VCaP (cell line): ENCODE results near the gene RELCH.

Experiments
- H3K27ac ChIP-seq: fragments of 450-650 bp; 2 replicates; pipeline ENCODE4 v1.5.1; 2017
- CTCF ChIP-seq: fragments of 450-650 bp; conservative IDR thresholded peaks from 2 replicates; pipeline ENCODE4 v1.5.1; 2017; ENCODE audit warnings: mild to moderate bottlenecking, moderate library complexity

RELCH gene

DNA sequence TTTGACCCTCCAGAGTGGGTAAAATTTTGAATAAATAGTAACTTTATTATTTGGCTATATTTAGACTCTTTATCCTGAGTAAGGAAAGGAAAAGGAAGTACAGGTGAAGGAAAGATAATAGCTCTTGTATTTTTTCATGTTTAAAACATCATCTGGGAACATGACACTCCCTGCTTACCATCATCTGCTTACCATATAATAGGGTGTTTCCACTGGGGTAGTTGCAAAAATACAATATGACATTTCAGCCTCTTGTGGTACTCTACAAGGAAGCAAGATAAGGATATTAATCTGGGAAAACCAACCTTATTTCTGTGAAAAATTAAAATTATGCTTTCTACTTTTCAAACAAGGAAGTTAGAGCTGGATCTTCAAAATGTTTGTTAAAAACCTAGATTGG lies 9.9 kb downstream of the RELCH start:
- H3K27ac ChIP-seq, result no peak overlapping the region
- no peak for TF ChIP-seq CTCF

- TF ChIP-seq CTCF, result no peak
Observed at GRCh38 chr18:62198259-62198658, 11.2 kb downstream of the RELCH start.

DNA sequence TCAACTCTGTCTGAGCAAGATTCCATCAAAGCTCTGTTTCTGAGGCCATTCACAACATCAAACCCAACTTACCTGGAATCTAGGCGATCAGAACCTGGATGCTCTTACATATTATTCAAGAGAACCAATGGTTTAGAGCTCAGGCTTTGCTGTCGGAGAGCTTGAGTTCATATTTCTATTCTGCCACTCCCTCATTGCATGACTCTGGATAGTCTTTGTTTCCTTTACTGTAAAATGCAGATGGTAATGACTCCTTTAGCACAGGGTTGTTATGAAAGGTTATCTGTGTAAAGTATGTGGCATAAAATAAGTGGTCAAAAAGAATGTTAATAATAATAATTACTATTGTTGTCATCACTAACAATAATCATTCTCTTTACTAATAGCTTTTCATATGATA lies 12.6 kb downstream of the RELCH start:
- no peak overlapping the region for H3K27ac ChIP-seq
- TF ChIP-seq CTCF, result no peak

More at GRCh38 chr18:62198259-62198658, 11.2 kb downstream of the RELCH start:
- H3K27ac ChIP-seq, result no peak overlapping the region

DNA sequence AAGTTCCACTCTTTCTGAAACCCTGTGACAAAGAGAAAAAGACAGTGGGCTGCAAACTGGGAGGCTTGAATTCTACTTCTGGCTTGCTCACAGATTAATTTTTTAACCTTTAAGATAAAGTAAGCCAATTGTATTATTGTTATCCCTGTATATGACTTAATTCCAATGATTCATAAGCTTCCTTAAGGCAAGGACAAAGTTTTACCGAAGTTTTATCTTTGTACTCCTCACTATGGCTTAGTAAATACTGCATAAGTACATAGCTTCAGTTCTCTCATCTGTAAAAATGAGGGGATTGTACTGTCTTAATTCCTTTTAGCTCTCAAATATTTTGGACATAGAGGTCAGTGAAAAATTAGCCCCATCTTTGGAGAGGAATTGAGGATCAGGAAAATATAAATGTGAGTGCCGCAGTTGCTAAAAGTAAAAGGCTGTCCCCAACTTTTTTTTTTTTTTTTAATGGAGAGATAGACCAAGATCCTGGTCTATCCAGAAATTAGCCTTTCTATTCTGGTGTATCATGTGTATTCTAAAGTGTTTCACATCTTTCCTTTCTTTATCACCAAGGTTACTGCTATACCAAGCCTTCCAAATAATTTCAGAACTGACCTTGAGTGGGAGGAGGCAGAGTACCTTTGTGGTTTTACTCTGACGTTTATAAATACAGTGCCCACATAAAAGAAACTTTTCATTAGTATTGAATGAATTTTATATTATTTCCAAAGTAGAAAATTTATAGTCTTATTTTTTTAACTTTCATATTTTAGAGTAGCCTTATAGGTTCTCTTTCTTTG lies 13.3 kb downstream of the RELCH start:
- no peak for TF ChIP-seq CTCF
- peak overlapping the region; percentile 74 for H3K27ac ChIP-seq

DNA sequence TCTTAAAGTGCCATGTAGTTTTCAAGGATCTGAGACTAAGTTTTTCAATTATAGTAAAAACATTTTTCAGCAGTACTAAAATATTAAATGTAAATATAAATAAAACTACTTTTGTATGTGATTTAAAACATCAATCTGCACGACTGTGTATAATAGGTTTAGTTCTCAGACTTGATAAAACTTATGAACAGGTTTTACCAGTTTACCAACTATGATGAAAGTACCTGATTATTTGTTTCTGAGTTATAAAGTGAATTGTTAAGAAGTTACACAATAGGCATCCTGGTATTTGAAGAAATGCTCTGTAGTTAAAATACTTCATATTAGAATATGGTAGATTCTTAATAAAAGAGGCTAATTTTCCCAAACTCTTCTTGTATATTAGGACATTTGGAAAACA lies 14.8 kb downstream of the RELCH start:
- peak overlapping the region; percentile 74 for H3K27ac ChIP-seq
- TF ChIP-seq CTCF, result no peak

GRCh38 chr18:62205824-62206223 lies 18.8 kb downstream of the RELCH start:
- no peak overlapping the region for H3K27ac ChIP-seq

DNA sequence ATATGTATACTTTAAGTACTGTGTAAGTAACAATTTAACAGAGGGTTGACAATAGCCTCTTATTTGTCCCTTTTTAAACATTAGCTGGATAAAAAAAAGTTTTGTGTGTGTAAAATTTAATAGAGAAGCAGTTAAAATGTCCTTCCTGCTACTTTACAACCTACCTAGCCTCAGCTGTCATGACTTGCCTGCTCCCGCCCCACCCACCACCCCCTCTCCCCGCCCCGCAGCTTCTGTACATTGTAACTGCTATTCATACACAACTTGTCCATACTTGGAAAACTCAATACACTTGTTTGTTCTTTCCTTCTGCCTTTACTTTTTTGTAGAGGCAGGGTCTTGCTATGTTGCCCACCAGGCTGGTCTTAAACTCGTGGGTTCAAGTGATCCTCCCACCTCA lies 19.5 kb downstream of the RELCH start:
- TF ChIP-seq CTCF, result no peak

More at GRCh38 chr18:62205824-62206223, 18.8 kb downstream of the RELCH start:
- TF ChIP-seq CTCF, result no peak

More for the DNA sequence above, 19.5 kb downstream of the RELCH start:
- H3K27ac ChIP-seq, result no peak overlapping the region
